ENCODE measurements around the gene HS6ST2. TPM values are rescaled to one million over a fixed set of nuclear protein-coding genes. Genes with fewer than 3 reads are reported as not detected.

HS6ST2 gene
- polyA plus RNA-seq, 1 of the 3 experiments (the other 2 are of a cell fraction) = 0.05 TPM

- TF ChIP-seq RAD21 (IDR thresholded peaks at IDR 0.05; ENCODE audit: low read length) (peak; percentile 50), TAF1 (IDR thresholded peaks at IDR 0.05; ENCODE audit: borderline replicate concordance, low read depth, low read length) (no peak)
- no peaks in the 10 kb centered on the region for H4K20me1 ChIP-seq (ENCODE audit: insufficient read depth)
- H3K9me2 ChIP-seq = no peaks in the 10 kb centered on the region
- H3K9ac ChIP-seq = no peak overlapping the region
- no peak overlapping the region for H3K4me2 ChIP-seq
- H3F3A ChIP-seq (replicated peaks; ENCODE audit: insufficient read depth) = no peaks in the 10 kb centered on the region
- H3K4me3 ChIP-seq (ENCODE audit: low read depth in 2 of 2, low read length in 1 of 2) = peak overlapping the region in 1 of 2 experiments; percentile 48; a peak in 2 of 4 replicates
- H2AFZ ChIP-seq (ENCODE audit: low read depth) = no peak overlapping the region
- ChIA-PET CTCF (interaction anchor here (0.6 to 1.5 kb wide), 8 partner anchors 214 to 1114 kb away, joined by 3 to 10 read pairs (median 3); partner anchors contain the start of gene RAP2C), POLR2A (no interaction called here)
- H3K27ac ChIP-seq (ENCODE audit: low read depth in 2 of 2, low read length in 1 of 2) = peak overlapping the region in 1 of 2 experiments; percentile 53; a peak in 2 of 4 replicates
- no peaks in the 10 kb centered on the region for H3K9me3 ChIP-seq
- no peaks in the 10 kb centered on the region for H3K36me3 ChIP-seq (replicated peaks in 1 of 2; ENCODE audit: control insufficient read depth in 1 of 2, insufficient read depth in 2 of 2, low read length in 1 of 2)
- H3K27me3 ChIP-seq (ENCODE audit: insufficient read depth) = peaks cover 41% of the 10 kb centered on the region
- no peaks in the 10 kb centered on the region for H3K79me2 ChIP-seq (ENCODE audit: insufficient read depth)
- WGBS (ENCODE audit: low lambda C conversion rate) = 19% methylated on average over 11 of the region's 11 CpGs
- peak; percentile 39 for DNase-seq
- H3K4me1 ChIP-seq (ENCODE audit: control insufficient read depth in 1 of 2, insufficient read depth in 2 of 2, low read depth in 1 of 2, low read length in 1 of 2) = peaks cover 0 to 12% of the 10 kb centered on the region in 2 experiments; a peak in 1 of 4 replicates
These were observed 2.7 kb downstream of the HS6ST2 start for GRCh38 chrX:132955690-132956089.

GRCh38 chrX:132954323-132954722 lies 4.1 kb downstream of the HS6ST2 start:
- Histone ChIP-seq H3K4me2 (no peak overlapping the region), H3K36me3 (replicated peaks in 1 of 2; ENCODE audit: control insufficient read depth in 1 of 2, insufficient read depth in 2 of 2, low read length in 1 of 2) (no peaks in the 10 kb centered on the region), H3K27ac (ENCODE audit: low read depth in 2 of 2, low read length in 1 of 2) (no peak overlapping the region; a peak in 1 of 4 replicates), H3K4me3 (ENCODE audit: low read depth in 2 of 2, low read length in 1 of 2) (no peak overlapping the region), H3K9ac (no peak overlapping the region), H3K9me2 (no peaks in the 10 kb centered on the region), H3F3A (replicated peaks; ENCODE audit: insufficient read depth) (no peaks in the 10 kb centered on the region), H3K27me3 (ENCODE audit: insufficient read depth) (peaks cover 41% of the 10 kb centered on the region), H3K9me3 (no peaks in the 10 kb centered on the region), H3K4me1 (ENCODE audit: control insufficient read depth in 1 of 2, insufficient read depth in 2 of 2, low read depth in 1 of 2, low read length in 1 of 2) (peaks cover 0 to 10% of the 10 kb centered on the region in 2 experiments; a peak in 1 of 4 replicates), H4K20me1 (ENCODE audit: insufficient read depth) (no peaks in the 10 kb centered on the region), H2AFZ (ENCODE audit: low read depth) (no peak overlapping the region), H3K79me2 (ENCODE audit: insufficient read depth) (no peaks in the 10 kb centered on the region)
- ChIA-PET POLR2A (no interaction called here), CTCF (interaction anchor here (1.0 to 1.2 kb wide), 2 partner anchors 12 to 18 kb away, joined by 3 read pairs; no protein-coding TSS in a partner anchor)
- no peak for TF ChIP-seq TEAD4 (IDR thresholded peaks at IDR 0.05; ENCODE audit: borderline replicate concordance, insufficient read depth)
- no peak for TF ChIP-seq SMC3 (IDR thresholded peaks at IDR 0.05; ENCODE audit: low read depth, low read length)
- TF ChIP-seq TAF1 (IDR thresholded peaks at IDR 0.05; ENCODE audit: borderline replicate concordance, low read depth, low read length) = no peak
- TF ChIP-seq FOXJ3 (CRISPR knock-in tag; IDR thresholded peaks at IDR 0.05) = no peak
- TF ChIP-seq NRF1 (IDR thresholded peaks at IDR 0.05; ENCODE audit: low read depth, low read length) = no peak
- no peak for TF ChIP-seq PBX3 (IDR thresholded peaks at IDR 0.05)
- TF ChIP-seq YY1 (IDR thresholded peaks at IDR 0.05; ENCODE audit: low read depth) = no peak
- no peak for TF ChIP-seq EP300 (IDR thresholded peaks at IDR 0.05; ENCODE audit: borderline replicate concordance in 1 of 2, low read depth in 1 of 2, low read length in 1 of 2)
- DNase-seq = no peak
- 40% methylated on average over 3 of the region's 3 CpGs for WGBS (ENCODE audit: low lambda C conversion rate)

- CTCF ChIA-PET = interaction anchor here (1.4 kb wide), 1 partner anchor 13 kb away, joined by 6 read pairs; no protein-coding TSS in a partner anchor
- Histone ChIP-seq H3K27me3 (ENCODE audit: insufficient read depth) (peaks cover 34% of the 10 kb centered on the region), H4K20me1 (ENCODE audit: insufficient read depth) (no peaks in the 10 kb centered on the region), H3K9me3 (no peaks in the 10 kb centered on the region), H2AFZ (ENCODE audit: low read depth) (no peak overlapping the region), H3K36me3 (replicated peaks in 1 of 2; ENCODE audit: control insufficient read depth in 1 of 2, insufficient read depth in 2 of 2, low read length in 1 of 2) (no peaks in the 10 kb centered on the region), H3K9me2 (no peaks in the 10 kb centered on the region), H3K27ac (ENCODE audit: low read depth in 2 of 2, low read length in 1 of 2) (peak overlapping the region in 1 of 2 experiments; percentile 28; a peak in 1 of 4 replicates), H3K9ac (no peak overlapping the region), H3K4me1 (ENCODE audit: control insufficient read depth in 1 of 2, insufficient read depth in 2 of 2, low read depth in 1 of 2, low read length in 1 of 2) (peaks cover 0 to 10% of the 10 kb centered on the region in 2 experiments; a peak in 1 of 4 replicates), H3K4me2 (no peak overlapping the region), H3K79me2 (ENCODE audit: insufficient read depth) (no peaks in the 10 kb centered on the region), H3F3A (replicated peaks; ENCODE audit: insufficient read depth) (no peaks in the 10 kb centered on the region), H3K4me3 (ENCODE audit: low read depth in 2 of 2, low read length in 1 of 2) (no peak overlapping the region)
- POLR2A ChIA-PET = no interaction called here
- WGBS (ENCODE audit: low lambda C conversion rate) = 15% methylated on average over 7 of the region's 7 CpGs
- DNase-seq = no peak
- TF ChIP-seq CTCF (IDR thresholded peaks at IDR 0.05) (no peak), FOXJ3 (CRISPR knock-in tag; IDR thresholded peaks at IDR 0.05) (no peak), ELF1 (IDR thresholded peaks at IDR 0.05) (no peak), MAX (IDR thresholded peaks at IDR 0.05; ENCODE audit: low read depth) (no peak), TEAD4 (IDR thresholded peaks at IDR 0.05; ENCODE audit: borderline replicate concordance, insufficient read depth) (no peak), NFIC (IDR thresholded peaks at IDR 0.05; ENCODE audit: borderline replicate concordance) (no peak), ZBTB33 (IDR thresholded peaks at IDR 0.05; ENCODE audit: borderline replicate concordance, low read depth) (no peak), JUND (IDR thresholded peaks at IDR 0.05) (no peak), RFX5 (IDR thresholded peaks at IDR 0.05; ENCODE audit: low read length) (no peak)
These were observed 5.1 kb downstream of the HS6ST2 start for GRCh38 chrX:132953354-132953753.

Data from SK-N-SH (cell line).